HG02943 (cell line): Measurements from ENCODE around the gene ACOX3.
"Not testable (repeated sequence)": the region's sequence is repeated elsewhere in the genome, so short reads cannot be mapped to it uniquely, and the experiment has no call there.

ENCODE experiments used
- ATAC-seq: cut with Tn5 transposase; IDR thresholded peaks from one replicate; pipeline ENCODE4 v1.9.1; 2021; ENCODE audit warnings: mild to moderate bottlenecking, low read depth, moderate library complexity; ENCODE audit not compliant: unreplicated experiment

The ACOX3 gene

GRCh38 chr4:8391071-8391470 is 49.5 kb downstream of the ACOX3 start:
- ATAC-seq: no peak

DNA sequence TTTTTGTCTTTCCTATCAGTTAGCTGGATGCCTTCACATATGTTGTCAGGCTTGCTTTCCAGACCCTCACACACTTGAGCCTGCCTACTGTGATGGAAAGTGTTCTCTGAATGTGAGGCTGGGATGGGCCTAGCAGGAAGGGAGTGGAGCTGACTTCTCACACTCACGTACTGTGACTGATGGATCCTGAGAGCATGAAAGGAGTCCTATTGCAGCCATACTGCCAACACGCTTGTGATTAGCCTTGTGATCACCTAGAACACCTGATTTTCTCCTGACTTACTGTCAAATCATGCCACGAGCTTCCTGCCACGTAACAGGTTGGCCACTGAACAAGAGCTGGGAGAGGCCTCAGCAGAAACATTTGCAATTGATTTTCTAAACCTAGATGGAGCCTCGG is 49.9 kb downstream of the ACOX3 start:
- ATAC-seq: no peak

DNA sequence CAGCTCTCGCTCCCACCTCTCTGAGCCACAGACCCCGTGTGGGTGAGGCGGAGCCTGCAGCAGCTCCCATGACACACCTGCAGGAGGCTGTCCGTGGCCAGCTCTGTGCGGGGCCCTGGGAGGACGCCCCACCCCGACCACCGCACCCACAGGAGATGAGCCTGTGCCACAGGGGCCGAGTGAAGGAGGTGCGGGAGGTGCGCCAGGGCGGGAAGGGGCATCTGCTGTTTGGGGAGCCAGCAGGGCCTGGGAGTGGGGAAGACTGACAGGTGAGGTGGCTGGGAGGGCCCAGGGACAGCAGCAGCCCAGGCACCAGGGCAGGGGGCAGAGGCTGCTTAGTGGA is 52.0 kb downstream of the ACOX3 start:
- ATAC-seq: no peak

DNA sequence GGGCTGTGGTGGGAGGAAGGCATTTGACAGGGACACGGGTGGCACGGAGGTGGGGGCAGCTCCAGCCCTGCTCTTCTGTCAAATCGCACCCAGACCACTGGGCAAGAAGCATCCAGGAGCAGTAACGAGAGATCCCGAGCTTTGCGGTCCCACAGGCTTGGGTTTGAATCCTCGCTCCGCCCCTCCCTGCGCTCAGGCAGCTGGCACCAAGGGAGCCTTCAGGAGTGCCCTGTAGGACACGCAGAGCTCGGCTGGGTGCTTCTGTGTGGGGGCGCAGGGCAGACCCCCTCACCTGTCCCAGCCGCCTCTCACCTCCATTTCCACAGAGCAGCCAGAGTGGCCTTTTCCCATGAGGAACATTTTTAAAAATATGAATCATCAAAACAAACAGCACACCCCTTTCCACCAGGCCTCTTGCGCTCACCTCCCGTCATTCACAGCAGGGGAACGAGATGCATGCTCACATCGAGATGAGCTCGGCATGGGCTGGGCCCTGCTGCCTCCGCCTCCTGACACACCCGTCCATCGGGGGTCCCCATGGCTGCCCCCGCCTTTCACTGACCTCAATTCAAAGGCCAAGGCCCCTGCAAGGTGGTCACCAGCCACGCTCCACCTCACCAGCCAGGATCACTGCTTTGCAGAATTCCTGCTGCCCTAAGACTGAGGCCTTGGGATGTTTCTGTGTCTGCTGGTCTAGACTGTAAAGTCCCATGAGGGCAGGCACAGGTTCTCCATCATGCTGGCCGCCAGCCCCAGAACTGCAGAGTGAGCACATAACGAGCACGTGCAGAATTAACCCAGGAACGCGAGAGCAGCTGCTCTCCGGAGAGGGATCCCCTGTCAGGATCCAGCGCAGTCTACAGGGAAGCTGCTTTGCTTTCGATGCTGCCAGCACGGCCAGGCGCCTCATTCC is 52.7 kb downstream of the ACOX3 start:
- ATAC-seq: no peak

GRCh38 chr4:8387194-8387593 is 53.3 kb downstream of the ACOX3 start:
- ATAC-seq: no peak

DNA sequence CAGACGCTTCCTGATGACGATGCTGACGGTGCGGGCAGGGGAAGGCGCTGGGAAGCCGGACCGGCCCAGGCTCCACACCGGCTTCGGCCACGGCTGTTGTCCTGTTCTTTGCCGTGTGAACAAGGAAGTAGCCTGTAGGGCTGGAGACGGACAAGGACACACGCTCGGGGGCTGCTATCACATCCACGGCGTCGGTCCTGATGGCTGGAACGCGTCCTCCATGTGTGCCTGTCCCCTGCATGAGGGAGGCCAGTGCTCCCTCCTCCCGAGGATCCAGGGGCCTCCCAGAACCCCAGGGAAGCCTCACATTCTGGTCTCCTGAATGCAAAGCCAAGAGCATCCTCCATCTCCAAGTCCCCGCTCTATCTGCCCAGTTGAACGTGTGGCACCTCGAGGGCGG is 53.8 kb downstream of the ACOX3 start:
- ATAC-seq: no peak

DNA sequence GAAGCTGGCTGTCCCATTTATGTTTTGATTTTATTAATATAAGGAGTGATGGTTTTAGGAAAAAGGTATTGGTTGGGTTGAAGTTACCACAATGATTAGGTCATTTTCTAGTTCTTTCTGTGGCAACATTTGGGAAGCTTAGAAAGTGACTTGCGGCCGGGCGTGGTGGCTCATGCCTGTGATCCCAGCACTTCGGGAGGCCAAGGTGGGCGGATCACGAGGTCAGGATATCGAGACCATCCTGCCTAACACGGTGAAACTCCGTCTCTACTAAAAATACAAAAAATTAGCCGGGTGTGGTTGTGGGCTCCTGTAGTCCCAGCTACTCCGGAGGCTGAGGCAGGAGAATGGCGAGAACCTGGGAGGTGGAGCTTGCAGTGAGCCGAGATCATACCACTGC is 54.4 kb downstream of the ACOX3 start:
- not testable (repeated sequence) for ATAC-seq

DNA sequence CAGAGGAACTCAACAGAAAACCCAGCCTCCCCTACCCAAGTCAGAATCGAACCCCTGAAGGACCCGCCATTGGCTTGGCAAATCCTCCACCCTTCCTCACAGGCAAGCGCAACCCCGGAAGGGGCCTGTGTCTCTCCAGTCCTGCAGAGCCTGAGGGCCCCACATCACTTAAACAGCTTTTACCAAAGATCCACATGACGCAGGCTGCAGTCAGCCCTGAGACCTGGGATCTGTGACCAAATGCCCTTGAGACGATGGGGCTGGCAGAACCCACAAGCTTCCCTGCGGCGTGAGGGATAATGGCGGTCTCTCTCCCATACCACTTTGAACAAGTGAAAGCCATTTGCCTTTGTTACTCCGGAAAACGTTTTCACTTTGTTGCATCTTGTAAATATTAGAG is 54.9 kb downstream of the ACOX3 start:
- no peak for ATAC-seq

- no peak for ATAC-seq
Measured at GRCh38 chr4:8385106-8385505, 55.4 kb downstream of the ACOX3 start.

DNA sequence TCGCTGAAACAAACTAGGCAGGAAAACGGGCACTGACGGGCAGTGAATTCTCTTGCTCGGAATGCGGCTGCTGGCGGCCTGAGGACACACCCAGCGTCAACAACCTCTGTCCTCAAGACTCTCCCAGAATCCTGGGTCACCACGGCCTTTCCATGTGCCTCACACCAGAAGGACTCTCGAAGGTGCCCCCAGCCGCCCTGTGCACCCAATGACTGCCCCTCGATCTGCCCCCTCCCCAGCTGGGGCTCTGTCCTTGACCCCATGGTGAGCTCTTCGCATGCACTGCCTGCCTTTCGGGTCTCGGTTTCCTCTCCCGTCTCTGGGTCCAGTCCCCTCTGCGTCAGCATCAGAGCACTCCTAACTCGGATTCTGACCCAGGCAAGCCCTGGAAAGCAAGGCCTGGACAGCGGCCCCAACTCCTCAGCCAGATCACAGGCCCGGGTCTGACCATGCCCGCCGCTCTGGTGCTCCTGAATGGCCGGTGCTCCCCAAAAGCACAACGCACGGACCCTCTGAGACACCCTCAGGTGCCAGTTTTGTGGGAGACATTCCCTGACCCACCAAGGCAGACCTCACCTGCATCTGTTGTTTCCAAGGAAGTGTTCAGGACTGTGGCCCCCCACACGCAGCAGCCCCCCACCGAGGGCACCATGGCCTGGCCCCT is 56.0 kb downstream of the ACOX3 start:
- no peak for ATAC-seq

- no peak for ATAC-seq
Measured at GRCh38 chr4:8383451-8384160, 56.9 kb downstream of the ACOX3 start.

- ATAC-seq: no peak
Measured at GRCh38 chr4:8383016-8383415, 57.5 kb downstream of the ACOX3 start.

DNA sequence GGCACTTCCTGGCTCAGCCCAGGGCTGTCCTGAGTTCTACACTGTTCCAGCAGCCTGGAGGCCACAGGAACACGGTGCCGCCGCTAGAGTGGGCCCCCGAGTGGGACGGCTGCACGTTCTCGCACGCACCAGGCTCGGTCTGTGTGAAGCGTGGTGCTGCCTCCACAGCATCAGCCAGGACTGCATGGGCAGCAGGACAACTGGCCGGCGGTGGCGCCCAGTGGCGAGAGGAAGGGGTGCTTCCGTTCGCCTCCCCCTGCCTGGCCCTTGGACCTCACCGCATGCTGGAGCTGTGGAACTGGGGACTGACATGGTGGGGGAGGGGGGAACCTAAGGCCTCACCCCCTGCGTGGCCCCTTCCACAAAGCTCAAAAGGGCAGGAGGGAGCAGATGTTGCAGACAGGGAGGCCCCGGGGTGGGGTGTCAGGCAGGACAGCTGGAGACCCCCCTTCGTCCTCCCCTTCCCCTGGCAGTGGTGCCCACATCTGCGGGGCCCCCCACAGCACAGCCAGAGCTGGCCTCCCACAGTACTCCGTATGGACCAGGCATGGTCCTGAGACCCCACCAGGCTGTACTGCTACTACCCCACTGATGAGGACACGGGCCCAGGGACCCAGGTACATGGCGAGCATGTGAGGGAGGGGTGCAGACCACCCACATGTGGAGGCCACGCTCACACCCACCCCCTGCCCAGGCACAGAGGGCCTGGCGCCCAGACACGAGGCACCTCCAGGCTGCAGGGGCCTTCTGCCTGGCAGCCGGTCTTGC is 58.5 kb downstream of the ACOX3 start:
- ATAC-seq: no peak

DNA sequence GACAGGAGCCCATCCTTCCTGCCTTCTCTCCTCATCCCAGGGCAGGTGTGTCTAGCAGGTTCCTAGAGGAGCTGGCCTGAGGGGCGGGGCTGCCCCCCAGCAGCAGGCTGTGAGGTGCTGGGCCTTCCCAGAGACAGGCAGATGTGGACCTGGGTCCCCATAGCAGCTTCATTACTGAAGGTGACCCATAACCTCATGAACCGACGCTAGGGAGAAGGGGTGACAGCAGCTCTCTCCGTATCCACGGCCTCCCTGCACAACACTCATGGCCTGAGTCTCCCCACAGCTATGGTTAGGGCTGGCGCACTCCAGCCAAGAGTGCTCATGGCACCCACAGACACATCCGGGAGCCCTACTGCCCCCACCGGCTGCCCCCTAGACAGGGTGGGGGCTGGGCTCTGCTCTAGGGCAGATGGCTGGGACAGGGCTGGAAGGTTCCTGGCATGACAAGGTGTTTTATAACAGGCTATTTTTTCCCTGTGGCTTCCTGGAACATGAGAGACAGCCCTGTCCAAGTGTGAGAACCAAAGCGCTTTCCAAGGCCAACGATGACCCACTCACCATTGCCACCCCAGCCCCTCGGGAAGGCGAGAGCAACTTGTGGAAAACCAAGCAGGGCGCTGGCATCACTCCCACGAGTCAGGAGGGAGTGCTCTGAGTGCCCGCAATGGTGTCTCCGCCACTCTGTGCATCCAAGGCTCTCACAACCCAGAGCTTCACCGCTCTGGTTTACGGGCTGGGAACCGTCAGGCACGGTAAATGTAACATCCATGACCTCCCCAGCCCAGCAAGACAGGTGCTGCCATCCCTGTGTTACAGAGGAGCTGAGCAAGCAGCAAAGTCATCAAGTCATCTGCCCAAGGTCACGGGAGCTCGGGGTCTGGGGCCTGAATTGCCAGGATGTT is 59.8 kb downstream of the ACOX3 start:
- no peak for ATAC-seq

DNA sequence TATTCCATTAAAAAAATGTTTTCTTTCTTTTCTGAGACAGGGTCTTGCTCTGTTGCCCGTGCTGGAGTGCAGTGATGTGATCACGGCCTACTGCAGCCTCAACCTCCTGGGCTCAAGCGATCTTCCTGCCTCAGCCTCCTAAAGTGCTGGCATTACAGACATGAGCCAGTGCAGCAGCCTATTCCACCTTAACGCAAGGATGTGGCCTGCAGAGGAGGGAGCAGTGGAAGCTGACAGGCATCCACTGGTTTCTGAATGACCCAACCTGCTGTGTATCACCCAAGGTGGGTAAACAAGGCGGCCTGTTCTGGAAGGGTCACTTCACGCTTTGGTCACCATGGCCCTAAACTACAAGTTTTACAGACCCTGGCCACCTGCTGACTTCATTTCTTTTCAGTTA is 60.8 kb downstream of the ACOX3 start:
- no peak for ATAC-seq

- no peak for ATAC-seq
Measured at GRCh38 chr4:8379281-8379680, 61.2 kb downstream of the ACOX3 start.

DNA sequence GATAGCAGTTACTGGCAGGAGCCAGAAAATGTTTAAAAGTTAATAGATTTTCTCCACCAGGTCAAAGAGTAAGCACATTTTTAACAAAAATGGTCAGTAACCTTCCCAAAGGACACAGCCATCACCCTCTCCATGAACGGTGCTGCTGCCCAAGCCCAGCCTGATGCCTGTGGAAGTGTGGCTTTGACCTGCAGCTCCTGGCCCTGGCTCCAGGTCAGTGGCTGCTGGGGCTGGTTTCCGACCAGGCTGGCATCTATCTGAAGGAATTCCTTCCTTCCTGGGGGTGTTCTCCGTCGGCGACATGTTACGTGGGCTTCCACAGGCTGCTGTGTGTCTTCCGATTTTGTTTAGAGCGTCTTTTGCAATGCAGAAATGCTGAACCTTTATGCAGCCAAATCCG is 61.7 kb downstream of the ACOX3 start:
- no peak for ATAC-seq

- ATAC-seq: no peak
Measured at GRCh38 chr4:8378101-8378724, 62.3 kb downstream of the ACOX3 start.
